ENCODE results near the gene HBB. TPM values are rescaled to one million over a fixed set of nuclear protein-coding genes. Genes with fewer than 3 reads are reported as not detected.
"Not testable (repeated sequence)": the region's sequence is repeated elsewhere in the genome, so short reads cannot be mapped to it uniquely, and the experiment has no call there.

HBB gene
- total and polyA plus RNA-seq, 2 donors: 22.3 to 341 TPM

DNA sequence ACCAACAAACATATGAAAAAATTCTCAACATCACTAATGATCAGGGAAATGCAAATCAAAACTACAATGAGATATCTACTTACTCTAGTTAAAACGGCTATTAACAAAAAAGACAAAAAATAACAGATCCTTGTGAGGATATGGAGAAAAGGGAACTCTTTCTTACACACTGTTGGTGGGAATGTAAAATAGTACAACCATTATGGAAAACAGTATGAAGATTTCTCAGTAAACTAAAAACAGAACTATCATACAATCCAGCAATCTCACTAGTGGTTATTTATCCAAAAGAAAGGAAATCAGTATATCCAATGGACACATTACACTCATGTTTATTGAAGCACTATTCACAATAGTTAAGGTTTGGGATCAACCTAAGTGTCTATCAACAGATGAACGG is 39.0 kb upstream of the HBB start:
- DNase-seq (ENCODE audit: low read depth in 6 of 9, low spot score in 9 of 9): no peak
- Histone ChIP-seq H3K4me1 (ENCODE audit: control insufficient read depth in 2 of 2, insufficient read depth in 2 of 2, low read length in 2 of 2) (no peaks in the 10 kb centered on the region), H3K27me3 (ENCODE audit: control insufficient read depth in 2 of 2, insufficient read depth in 1 of 2, low read length in 1 of 2) (no peaks in the 10 kb centered on the region), H3K9me3 (ENCODE audit: control insufficient read depth in 2 of 2, insufficient read depth in 1 of 2, low read length in 1 of 2) (no peaks in the 10 kb centered on the region), H3K36me3 (ENCODE audit: control insufficient read depth in 2 of 2, insufficient read depth in 2 of 2, low read length in 1 of 2) (no peaks in the 10 kb centered on the region), H3K4me3 (ENCODE audit: low read length in 2 of 2) (no peak overlapping the region), H3K27ac (ENCODE audit: low read depth in 1 of 2, low read length in 1 of 2) (no peak overlapping the region)
- 72% methylated on average over 2 of the region's 2 CpGs for WGBS

- Histone ChIP-seq H3K27ac (ENCODE audit: low read depth in 1 of 2, low read length in 1 of 2) (no peak overlapping the region), H3K4me1 (ENCODE audit: control insufficient read depth in 2 of 2, insufficient read depth in 2 of 2, low read length in 2 of 2) (no peaks in the 10 kb centered on the region), H3K36me3 (ENCODE audit: control insufficient read depth in 2 of 2, insufficient read depth in 2 of 2, low read length in 1 of 2) (no peaks in the 10 kb centered on the region), H3K4me3 (ENCODE audit: low read length in 2 of 2) (no peak overlapping the region), H3K27me3 (ENCODE audit: control insufficient read depth in 2 of 2, insufficient read depth in 1 of 2, low read length in 1 of 2) (no peaks in the 10 kb centered on the region), H3K9me3 (ENCODE audit: control insufficient read depth in 2 of 2, insufficient read depth in 1 of 2, low read length in 1 of 2) (no peaks in the 10 kb centered on the region)
- WGBS: 91% methylated on average over 7 of the region's 7 CpGs
- no peak for DNase-seq (ENCODE audit: low read depth in 6 of 9, low spot score in 9 of 9)
Observed at GRCh38 chr11:5258543-5259262, 31.8 kb upstream of the HBB start.

DNA sequence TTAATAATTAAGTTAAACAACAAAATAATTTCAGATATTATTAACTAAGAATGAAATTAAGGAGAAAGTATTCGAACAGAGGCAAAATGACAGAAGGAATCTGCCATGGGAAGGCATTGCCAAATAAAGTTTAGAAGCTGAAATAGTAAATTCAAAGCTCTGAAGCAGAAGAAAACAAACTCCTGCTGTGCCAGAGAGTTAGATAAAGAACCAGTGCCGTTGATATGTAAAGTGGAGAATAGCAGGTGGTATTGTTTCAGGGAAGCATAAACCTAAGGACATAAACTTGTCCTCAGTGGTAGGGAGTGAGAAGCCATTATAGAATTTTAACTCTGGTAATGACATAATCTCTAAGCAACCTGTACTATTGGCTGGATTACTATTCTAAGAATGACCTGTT is 30.4 kb upstream of the HBB start:
- no peaks in the 10 kb centered on the region for H3K27me3 ChIP-seq (ENCODE audit: control insufficient read depth in 2 of 2, insufficient read depth in 1 of 2, low read length in 1 of 2)
- no peaks in the 10 kb centered on the region for H3K4me1 ChIP-seq (ENCODE audit: control insufficient read depth in 2 of 2, insufficient read depth in 2 of 2, low read length in 2 of 2)
- H3K4me3 ChIP-seq (ENCODE audit: low read length in 2 of 2): no peak overlapping the region
- no peaks in the 10 kb centered on the region for H3K36me3 ChIP-seq (ENCODE audit: control insufficient read depth in 2 of 2, insufficient read depth in 2 of 2, low read length in 1 of 2)
- no peaks in the 10 kb centered on the region for H3K9me3 ChIP-seq (ENCODE audit: control insufficient read depth in 2 of 2, insufficient read depth in 1 of 2, low read length in 1 of 2)
- 88% methylated on average over 2 of the region's 2 CpGs for WGBS
- no peak for DNase-seq (ENCODE audit: low read depth in 6 of 9, low spot score in 9 of 9)
- no peak overlapping the region for H3K27ac ChIP-seq (ENCODE audit: low read depth in 1 of 2, low read length in 1 of 2)

- H3K36me3 ChIP-seq (ENCODE audit: control insufficient read depth in 2 of 2, insufficient read depth in 2 of 2, low read length in 1 of 2); H3K4me3 ChIP-seq (ENCODE audit: low read length in 2 of 2); H3K27me3 ChIP-seq (ENCODE audit: control insufficient read depth in 2 of 2, insufficient read depth in 1 of 2, low read length in 1 of 2); H3K27ac ChIP-seq (ENCODE audit: low read depth in 1 of 2, low read length in 1 of 2); DNase-seq (ENCODE audit: low read depth in 6 of 9, low spot score in 9 of 9); H3K9me3 ChIP-seq (ENCODE audit: control insufficient read depth in 2 of 2, insufficient read depth in 1 of 2, low read length in 1 of 2); H3K4me1 ChIP-seq (ENCODE audit: control insufficient read depth in 2 of 2, insufficient read depth in 2 of 2, low read length in 2 of 2): not testable (repeated sequence)
- WGBS: 93% methylated on average over 4 of the region's 9 CpGs
Observed at GRCh38 chr11:5254646-5255413, 28.0 kb upstream of the HBB start, which contains the start of gene HBG2. HBG2 (minus strand) TSS chr11:5254781; CDS start chr11:5254728, 53 bp downstream.

DNA sequence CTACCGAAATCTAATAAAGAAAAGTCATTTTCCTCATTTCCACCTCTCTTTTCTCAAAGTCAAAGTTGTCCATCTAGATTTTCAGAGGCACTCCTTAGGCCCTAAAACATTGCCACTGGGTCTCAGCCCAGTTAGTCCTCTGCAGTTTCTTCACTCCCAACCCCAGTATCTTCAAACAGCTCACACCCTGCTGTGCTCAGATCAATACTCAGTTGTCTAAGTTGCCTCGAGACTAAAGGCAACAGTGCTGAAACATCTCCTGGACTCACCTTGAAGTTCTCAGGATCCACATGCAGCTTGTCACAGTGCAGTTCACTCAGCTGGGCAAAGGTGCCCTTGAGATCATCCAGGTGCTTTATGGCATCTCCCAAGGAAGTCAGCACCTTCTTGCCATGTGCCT is 27.2 kb upstream of the HBB start:
- H3K36me3 ChIP-seq (ENCODE audit: control insufficient read depth in 2 of 2, insufficient read depth in 2 of 2, low read length in 1 of 2); H3K9me3 ChIP-seq (ENCODE audit: control insufficient read depth in 2 of 2, insufficient read depth in 1 of 2, low read length in 1 of 2); DNase-seq (ENCODE audit: low read depth in 6 of 9, low spot score in 9 of 9); H3K27me3 ChIP-seq (ENCODE audit: control insufficient read depth in 2 of 2, insufficient read depth in 1 of 2, low read length in 1 of 2); H3K4me3 ChIP-seq (ENCODE audit: low read length in 2 of 2); H3K27ac ChIP-seq (ENCODE audit: low read depth in 1 of 2, low read length in 1 of 2); H3K4me1 ChIP-seq (ENCODE audit: control insufficient read depth in 2 of 2, insufficient read depth in 2 of 2, low read length in 2 of 2): not testable (repeated sequence)
- 87% methylated on average over 2 of the region's 2 CpGs for WGBS

- H3K4me3 ChIP-seq (ENCODE audit: low read length in 2 of 2); H3K9me3 ChIP-seq (ENCODE audit: control insufficient read depth in 2 of 2, insufficient read depth in 1 of 2, low read length in 1 of 2); H3K27me3 ChIP-seq (ENCODE audit: control insufficient read depth in 2 of 2, insufficient read depth in 1 of 2, low read length in 1 of 2); H3K36me3 ChIP-seq (ENCODE audit: control insufficient read depth in 2 of 2, insufficient read depth in 2 of 2, low read length in 1 of 2); H3K4me1 ChIP-seq (ENCODE audit: control insufficient read depth in 2 of 2, insufficient read depth in 2 of 2, low read length in 2 of 2); DNase-seq (ENCODE audit: low read depth in 6 of 9, low spot score in 9 of 9); H3K27ac ChIP-seq (ENCODE audit: low read depth in 1 of 2, low read length in 1 of 2): not testable (repeated sequence)
- 90% methylated on average over 5 of the region's 5 CpGs for WGBS
Observed at GRCh38 chr11:5253440-5253839, 26.6 kb upstream of the HBB start.

DNA sequence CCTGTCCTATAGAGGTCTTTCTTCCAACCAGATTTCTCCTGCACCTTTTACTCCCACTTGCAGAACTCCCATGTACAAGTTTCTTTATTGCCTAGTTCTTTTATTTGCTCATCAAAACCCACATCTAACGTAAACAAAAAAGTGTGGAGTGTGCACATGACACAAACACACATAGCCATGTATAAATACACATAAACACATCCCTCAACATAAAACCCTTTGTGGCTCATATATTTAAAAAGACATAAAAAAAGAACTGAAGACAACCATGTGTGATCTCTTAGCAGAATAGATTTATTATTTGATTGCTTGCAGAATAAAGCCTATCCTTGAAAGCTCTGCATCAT is 26.0 kb upstream of the HBB start:
- H3K4me3 ChIP-seq (ENCODE audit: low read length in 2 of 2): no peak overlapping the region
- H3K27me3 ChIP-seq (ENCODE audit: control insufficient read depth in 2 of 2, insufficient read depth in 1 of 2, low read length in 1 of 2): no peaks in the 10 kb centered on the region
- WGBS: 93% methylated on average over 1 of the region's 1 CpG
- H3K27ac ChIP-seq (ENCODE audit: low read depth in 1 of 2, low read length in 1 of 2): no peak overlapping the region
- H3K4me1 ChIP-seq (ENCODE audit: control insufficient read depth in 2 of 2, insufficient read depth in 2 of 2, low read length in 2 of 2): no peaks in the 10 kb centered on the region
- DNase-seq (ENCODE audit: low read depth in 6 of 9, low spot score in 9 of 9): no peak
- no peaks in the 10 kb centered on the region for H3K36me3 ChIP-seq (ENCODE audit: control insufficient read depth in 2 of 2, insufficient read depth in 2 of 2, low read length in 1 of 2)
- no peaks in the 10 kb centered on the region for H3K9me3 ChIP-seq (ENCODE audit: control insufficient read depth in 2 of 2, insufficient read depth in 1 of 2, low read length in 1 of 2)

DNA sequence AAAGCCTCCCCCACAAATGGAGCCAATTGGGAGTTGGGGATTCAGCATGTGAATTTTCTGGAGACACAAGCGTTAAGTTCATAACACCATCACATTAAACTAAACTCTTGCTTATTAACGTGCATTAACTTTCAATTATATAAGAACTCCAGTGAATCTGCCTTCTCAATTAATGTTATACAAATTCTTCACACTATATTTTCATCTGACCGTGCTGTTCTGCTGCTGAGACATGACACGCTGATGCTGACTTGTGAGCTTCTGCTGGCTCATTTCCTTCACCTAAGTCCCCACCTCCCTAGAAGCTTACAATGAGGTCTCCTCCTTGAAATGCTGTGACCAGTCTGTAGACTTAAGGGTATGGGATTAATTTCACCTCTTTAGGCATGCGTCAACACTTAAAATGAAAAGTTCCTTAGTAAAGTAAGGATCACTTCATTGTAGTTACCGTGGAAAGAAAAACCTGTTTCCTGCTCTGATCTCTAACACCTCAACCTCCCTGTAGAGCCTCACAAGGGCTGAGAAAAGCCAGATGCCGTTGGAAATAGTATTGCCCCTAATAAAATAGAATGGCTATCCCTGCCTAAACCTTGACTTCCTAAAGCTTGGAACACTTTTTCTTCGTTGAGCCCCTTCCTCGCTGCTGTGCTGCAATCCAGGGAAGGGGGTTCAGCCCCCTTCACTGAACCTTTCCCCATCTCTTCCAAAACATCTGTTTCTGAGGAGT is 25.5 kb upstream of the HBB start:
- H3K27me3 ChIP-seq (ENCODE audit: control insufficient read depth in 2 of 2, insufficient read depth in 1 of 2, low read length in 1 of 2): no peaks in the 10 kb centered on the region
- no peak overlapping the region for H3K27ac ChIP-seq (ENCODE audit: low read depth in 1 of 2, low read length in 1 of 2)
- no peak overlapping the region for H3K4me3 ChIP-seq (ENCODE audit: low read length in 2 of 2)
- no peaks in the 10 kb centered on the region for H3K36me3 ChIP-seq (ENCODE audit: control insufficient read depth in 2 of 2, insufficient read depth in 2 of 2, low read length in 1 of 2)
- DNase-seq (ENCODE audit: low read depth in 6 of 9, low spot score in 9 of 9): no peak
- no peaks in the 10 kb centered on the region for H3K9me3 ChIP-seq (ENCODE audit: control insufficient read depth in 2 of 2, insufficient read depth in 1 of 2, low read length in 1 of 2)
- WGBS: 78% methylated on average over 9 of the region's 9 CpGs
- H3K4me1 ChIP-seq (ENCODE audit: control insufficient read depth in 2 of 2, insufficient read depth in 2 of 2, low read length in 2 of 2): no peaks in the 10 kb centered on the region

GRCh38 chr11:5251746-5252145 is 24.9 kb upstream of the HBB start:
- no peak for DNase-seq (ENCODE audit: low read depth in 6 of 9, low spot score in 9 of 9)
- 68% methylated on average over 2 of the region's 2 CpGs for WGBS
- H3K4me1 ChIP-seq (ENCODE audit: control insufficient read depth in 2 of 2, insufficient read depth in 2 of 2, low read length in 2 of 2): no peaks in the 10 kb centered on the region

More at GRCh38 chr11:5251746-5252145, 24.9 kb upstream of the HBB start:
- H3K27me3 ChIP-seq (ENCODE audit: control insufficient read depth in 2 of 2, insufficient read depth in 1 of 2, low read length in 1 of 2): no peaks in the 10 kb centered on the region
- no peak overlapping the region for H3K4me3 ChIP-seq (ENCODE audit: low read length in 2 of 2)
- no peak overlapping the region for H3K27ac ChIP-seq (ENCODE audit: low read depth in 1 of 2, low read length in 1 of 2)
- H3K36me3 ChIP-seq (ENCODE audit: control insufficient read depth in 2 of 2, insufficient read depth in 2 of 2, low read length in 1 of 2): no peaks in the 10 kb centered on the region
- H3K9me3 ChIP-seq (ENCODE audit: control insufficient read depth in 2 of 2, insufficient read depth in 1 of 2, low read length in 1 of 2): no peaks in the 10 kb centered on the region
